Left ventricle myocardium inferior (tissue), 1 donor: ENCODE data around the gene C2CD2. TPM values are rescaled to one million over a fixed set of nuclear protein-coding genes. Genes with fewer than 3 reads are reported as not detected.

Experiments used
- DNase-seq: peaks from one replicate; pipeline ENCODE4 v3.0.0-alpha.2; 2020
- H3K27ac ChIP-seq: fragments of 200-600 bp; replicated peaks from 2 replicates; pipeline ENCODE4 v1.8.0; 2021
- H3K27me3 ChIP-seq: fragments of 200-600 bp; 2 replicates; pipeline ENCODE4 v1.8.0; 2021; ENCODE audit warnings: low read depth
- H3K36me3 ChIP-seq: fragments of 200-600 bp; 2 replicates; pipeline ENCODE4 v1.8.0; 2021
- H3K4me1 ChIP-seq: fragments of 200-600 bp; 2 replicates; pipeline ENCODE4 v1.8.0; 2021
- H3K4me3 ChIP-seq: fragments of 200-600 bp; 2 replicates; pipeline ENCODE4 v1.8.0; 2021; ENCODE audit warnings: mild to moderate bottlenecking, moderate library complexity
- H3K9me3 ChIP-seq: fragments of 200-600 bp; replicated peaks from 2 replicates; pipeline ENCODE4 v1.8.0; 2021
- CTCF ChIP-seq: fragments of 200-600 bp; IDR thresholded peaks from 2 replicates; pipeline ENCODE4 v1.8.0; 2021; ENCODE audit warnings: antibody characterized with exemption, mild to moderate bottlenecking, borderline replicate concordance
- intact Hi-C: fragments of 100-400 bp; cut with micrococcal nuclease; formaldehyde crosslinking; loops from one replicate; pipeline ENCODE4 v1.11.0; 2022
- total RNA-seq: library from RNA; stranded (reverse); fragmentation: NEBNext Ultra II Directional; extraction: Animal tissue kit (Norgen Biotek cat#: 25700); gene quantifications from one replicate; pipeline ENCODE4 v1.2.1, GENCODE V29; 2021
- donor health status: DM: no; HTN: yes; CAD: no; lungs with severe emphysema.

The C2CD2 gene
- total RNA-seq, 1 donor from 2014 or later: 5.9 TPM

- DNase-seq: no peak
- H3K27me3 ChIP-seq: no peaks in the 10 kb centered on the region
- intact Hi-C loops: no loop called here
Observed at GRCh38 chr21:41914358-41914757, 39.5 kb downstream of the C2CD2 start.

GRCh38 chr21:41913230-41913629 lies 40.6 kb downstream of the C2CD2 start:
- H3K27me3 ChIP-seq: no peaks in the 10 kb centered on the region
- intact Hi-C loops: no loop called here
- no peaks in the 10 kb centered on the region for H3K9me3 ChIP-seq
- H3K4me1 ChIP-seq: peaks cover 8% of the 10 kb centered on the region
- H3K27ac ChIP-seq: no peak overlapping the region
- no peak overlapping the region for H3K4me3 ChIP-seq
- H3K36me3 ChIP-seq: peaks cover 80% of the 10 kb centered on the region
- TF ChIP-seq CTCF: no peak
- DNase-seq: no peak

More at GRCh38 chr21:41914358-41914757, 39.5 kb downstream of the C2CD2 start:
- H3K4me3 ChIP-seq: no peak overlapping the region
- H3K36me3 ChIP-seq: peaks cover 84% of the 10 kb centered on the region
- peaks cover 8% of the 10 kb centered on the region for H3K4me1 ChIP-seq
- TF ChIP-seq CTCF: no peak
- no peaks in the 10 kb centered on the region for H3K9me3 ChIP-seq
- H3K27ac ChIP-seq: no peak overlapping the region

- no peak for TF ChIP-seq CTCF
- peaks cover 78% of the 10 kb centered on the region for H3K36me3 ChIP-seq
Observed at GRCh38 chr21:41908829-41909228, 45.0 kb downstream of the C2CD2 start.

GRCh38 chr21:41907496-41908258 lies 46.1 kb downstream of the C2CD2 start:
- no peak overlapping the region for H3K4me3 ChIP-seq
- no peaks in the 10 kb centered on the region for H3K27me3 ChIP-seq
- intact Hi-C loops: no loop called here
- DNase-seq: no peak
- H3K36me3 ChIP-seq: peaks cover 78% of the 10 kb centered on the region
- H3K9me3 ChIP-seq: no peaks in the 10 kb centered on the region
- no peaks in the 10 kb centered on the region for H3K4me1 ChIP-seq
- H3K27ac ChIP-seq: no peak overlapping the region
- no peak for TF ChIP-seq CTCF

More at GRCh38 chr21:41908829-41909228, 45.0 kb downstream of the C2CD2 start:
- Histone ChIP-seq H3K27ac (no peak overlapping the region), H3K9me3 (no peaks in the 10 kb centered on the region), H3K27me3 (no peaks in the 10 kb centered on the region), H3K4me1 (no peaks in the 10 kb centered on the region), H3K4me3 (no peak overlapping the region)
- no peak for DNase-seq
- intact Hi-C loops: no loop called here

- Histone ChIP-seq H3K4me3 (no peak overlapping the region), H3K36me3 (peaks cover 78% of the 10 kb centered on the region), H3K4me1 (no peaks in the 10 kb centered on the region), H3K9me3 (no peaks in the 10 kb centered on the region), H3K27me3 (no peaks in the 10 kb centered on the region), H3K27ac (no peak overlapping the region)
- intact Hi-C loops: no loop called here
- no peak for TF ChIP-seq CTCF
- DNase-seq: no peak
Observed at GRCh38 chr21:41906770-41907169, 47.0 kb downstream of the C2CD2 start.
